Lower lobe of right lung (tissue), 2 donors: ENCODE results near the gene VEZF1. TPM values are rescaled to one million over a fixed set of nuclear protein-coding genes. Genes with fewer than 3 reads are reported as not detected.

ENCODE experiments used
- ATAC-seq, 2 donors: fragments of 200-7000 bp; cut with Tn5 transposase; one replicate each; pipeline ENCODE4 v1.9.1; 2020 to 2022; ENCODE audit warnings: mild to moderate bottlenecking in 2 of 2, moderate library complexity in 2 of 2
- DNase-seq: peaks from one replicate; pipeline ENCODE4 v3.0.0-alpha.2; 2020
- H3K27ac ChIP-seq: fragments of 200-600 bp; one replicate; pipeline ENCODE4 v1.8.0; 2022
- H3K27me3 ChIP-seq: fragments of 200-600 bp; one replicate; pipeline ENCODE4 v1.8.0; 2022; ENCODE audit warnings: low read depth
- H3K36me3 ChIP-seq: fragments of 200-600 bp; one replicate; pipeline ENCODE4 v1.8.0; 2022; ENCODE audit warnings: mild to moderate bottlenecking
- H3K4me1 ChIP-seq: fragments of 200-600 bp; one replicate; pipeline ENCODE4 v1.8.0; 2022
- H3K4me3 ChIP-seq: fragments of 200-600 bp; one replicate; pipeline ENCODE4 v1.8.0; 2022; ENCODE audit warnings: mild to moderate bottlenecking
- H3K9me3 ChIP-seq: fragments of 200-600 bp; one replicate; pipeline ENCODE4 v1.8.0; 2022
- intact Hi-C: fragments of 100-400 bp; cut with DNase I; formaldehyde crosslinking; loops from one replicate; pipeline ENCODE4 v1.11.0; 2022
- total RNA-seq: library from RNA; stranded (reverse); fragmentation: NEBNext Ultra II Directional; extraction: Animal tissue kit (Norgen Biotek cat#: 25700); gene quantifications from one replicate; pipeline ENCODE4 v1.2.1, GENCODE V29; 2021
- TF ChIP-seq, protein P1 (sequence below): fragments of 200-600 bp; IDR thresholded peaks from one replicate; pipeline ENCODE4 v1.8.0; 2022; ENCODE audit warnings: antibody characterized with exemption, mild to moderate bottlenecking
- donor health status: DM: no; HTN: yes; CAD: no; lungs with severe emphysema.

Gene VEZF1
- total RNA-seq, 1 donor from 2014 or later, result 73.5 TPM

DNA sequence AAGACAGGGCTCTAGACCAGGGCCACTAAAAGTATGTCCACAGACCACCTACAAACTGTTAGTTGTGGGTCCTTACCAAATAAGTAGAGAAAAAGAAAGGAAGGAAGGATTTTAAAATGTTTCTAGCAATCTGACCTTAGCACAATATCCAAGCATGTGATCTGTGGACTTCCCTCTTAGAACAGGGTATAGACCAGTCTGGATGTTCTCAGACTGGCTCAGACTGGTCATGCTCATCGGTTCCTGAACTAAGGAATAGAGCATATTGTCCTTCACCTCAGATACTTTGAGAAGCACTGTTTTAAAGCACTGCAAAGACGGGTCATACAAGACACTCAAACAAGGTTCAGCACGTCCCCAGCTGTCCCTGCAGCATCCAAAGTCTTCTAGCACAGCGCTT, 58.7 kb downstream of the VEZF1 start:
- H3K36me3 ChIP-seq, result no peaks in the 10 kb centered on the region
- peaks cover 49% of the 10 kb centered on the region for H3K4me1 ChIP-seq
- intact Hi-C loops, result no loop called here
- peak in 1 of 2 donors; percentile 48 for ATAC-seq
- peak overlapping the region; percentile 46 for H3K27ac ChIP-seq
- no peak overlapping the region for H3K4me3 ChIP-seq
- no peaks in the 10 kb centered on the region for H3K9me3 ChIP-seq
- no peaks in the 10 kb centered on the region for H3K27me3 ChIP-seq
- no peak for DNase-seq
- TF ChIP-seq, protein P1, sequence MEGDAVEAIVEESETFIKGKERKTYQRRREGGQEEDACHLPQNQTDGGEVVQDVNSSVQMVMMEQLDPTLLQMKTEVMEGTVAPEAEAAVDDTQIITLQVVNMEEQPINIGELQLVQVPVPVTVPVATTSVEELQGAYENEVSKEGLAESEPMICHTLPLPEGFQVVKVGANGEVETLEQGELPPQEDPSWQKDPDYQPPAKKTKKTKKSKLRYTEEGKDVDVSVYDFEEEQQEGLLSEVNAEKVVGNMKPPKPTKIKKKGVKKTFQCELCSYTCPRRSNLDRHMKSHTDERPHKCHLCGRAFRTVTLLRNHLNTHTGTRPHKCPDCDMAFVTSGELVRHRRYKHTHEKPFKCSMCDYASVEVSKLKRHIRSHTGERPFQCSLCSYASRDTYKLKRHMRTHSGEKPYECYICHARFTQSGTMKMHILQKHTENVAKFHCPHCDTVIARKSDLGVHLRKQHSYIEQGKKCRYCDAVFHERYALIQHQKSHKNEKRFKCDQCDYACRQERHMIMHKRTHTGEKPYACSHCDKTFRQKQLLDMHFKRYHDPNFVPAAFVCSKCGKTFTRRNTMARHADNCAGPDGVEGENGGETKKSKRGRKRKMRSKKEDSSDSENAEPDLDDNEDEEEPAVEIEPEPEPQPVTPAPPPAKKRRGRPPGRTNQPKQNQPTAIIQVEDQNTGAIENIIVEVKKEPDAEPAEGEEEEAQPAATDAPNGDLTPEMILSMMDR, result no peak

DNA sequence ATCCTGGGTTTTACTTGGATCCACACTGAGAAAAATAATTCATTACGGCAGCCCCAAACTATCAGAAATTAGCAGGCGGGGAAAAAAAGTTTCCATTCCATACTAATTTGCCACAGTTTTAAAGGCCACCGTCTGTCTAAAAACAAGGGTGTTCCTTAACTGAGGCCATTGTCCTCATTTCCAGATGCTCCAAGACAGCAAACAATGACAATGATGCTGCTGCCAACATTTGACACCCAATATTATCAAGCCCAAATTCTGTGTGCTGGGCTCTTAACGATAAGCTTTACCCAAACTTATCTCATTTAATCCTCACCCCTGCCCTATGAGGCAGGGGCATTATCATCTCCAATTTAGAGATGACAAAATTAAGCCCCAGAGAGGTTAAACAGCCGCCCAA, 59.1 kb downstream of the VEZF1 start:
- Histone ChIP-seq H3K9me3 (no peaks in the 10 kb centered on the region), H3K27ac (peak overlapping the region; percentile 46), H3K4me1 (peaks cover 49% of the 10 kb centered on the region), H3K27me3 (no peaks in the 10 kb centered on the region), H3K36me3 (no peaks in the 10 kb centered on the region), H3K4me3 (no peak overlapping the region)
- intact Hi-C loops, result no loop called here
- TF ChIP-seq, protein P1, result no peak
- DNase-seq (no peak), ATAC-seq (no peak)

DNA sequence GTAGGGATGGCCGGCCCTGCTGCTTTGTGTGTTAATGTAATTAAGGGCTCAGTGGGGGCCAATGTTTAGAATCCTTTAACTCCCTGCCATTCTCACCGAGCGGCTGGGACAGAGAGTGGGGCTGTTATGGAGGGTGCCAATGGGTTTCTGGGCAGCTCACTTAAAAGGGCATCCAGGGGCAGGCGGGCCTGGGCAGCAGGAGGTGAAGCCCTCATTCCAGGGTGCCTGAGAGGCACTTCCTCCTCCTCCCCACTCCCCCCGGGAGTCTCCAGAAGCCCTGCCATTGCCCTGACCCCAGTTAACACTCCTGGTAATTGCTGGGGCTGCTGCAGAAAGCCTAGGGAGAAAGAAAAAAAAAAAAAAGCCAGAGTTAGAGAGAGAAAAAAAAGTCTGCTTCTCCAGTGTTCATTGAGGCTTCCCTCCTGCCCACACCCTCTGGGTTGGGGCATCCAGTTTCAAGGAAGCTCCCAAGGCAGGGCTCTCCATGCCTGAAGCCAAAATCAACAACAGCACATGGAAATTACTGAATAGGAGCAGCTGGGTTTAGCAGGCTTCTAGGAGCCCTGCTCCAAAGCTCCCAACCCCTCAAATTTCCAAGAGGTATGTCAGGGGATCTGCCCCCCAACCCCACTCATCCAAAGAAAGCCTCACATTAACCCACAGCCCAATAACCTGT, 60.9 kb downstream of the VEZF1 start:
- Histone ChIP-seq H3K36me3 (no peaks in the 10 kb centered on the region), H3K4me3 (no peak overlapping the region), H3K9me3 (no peaks in the 10 kb centered on the region), H3K27ac (no peak overlapping the region), H3K27me3 (no peaks in the 10 kb centered on the region), H3K4me1 (peaks cover 57% of the 10 kb centered on the region)
- intact Hi-C loops, result no loop called here
- DNase-seq (no peak), ATAC-seq (peak; percentile 45 to 62)
- TF ChIP-seq, protein P1, result no peak

DNA sequence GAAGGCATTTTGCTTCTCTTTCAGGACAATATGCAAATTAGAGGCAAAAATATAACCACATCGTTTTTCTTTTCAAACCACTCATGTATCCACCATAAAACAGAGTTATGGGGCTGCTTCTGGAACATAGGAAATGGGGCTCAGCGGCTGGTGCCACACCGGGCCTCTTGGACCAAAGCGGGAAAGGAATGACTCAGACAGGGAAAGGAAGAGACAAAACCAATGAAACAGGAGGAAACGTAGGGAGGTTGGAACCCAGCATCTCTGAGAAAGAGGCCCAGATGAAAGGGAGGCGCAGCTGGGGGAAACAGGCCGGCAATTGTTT, 61.4 kb downstream of the VEZF1 start:
- H3K27me3 ChIP-seq, result no peaks in the 10 kb centered on the region
- DNase-seq (no peak), ATAC-seq (no peak)
- no peak overlapping the region for H3K4me3 ChIP-seq
- H3K9me3 ChIP-seq, result no peaks in the 10 kb centered on the region
- H3K4me1 ChIP-seq, result peaks cover 60% of the 10 kb centered on the region
- intact Hi-C loops, result no loop called here
- TF ChIP-seq, protein P1, result no peak
- H3K36me3 ChIP-seq, result no peaks in the 10 kb centered on the region
- no peak overlapping the region for H3K27ac ChIP-seq

DNA sequence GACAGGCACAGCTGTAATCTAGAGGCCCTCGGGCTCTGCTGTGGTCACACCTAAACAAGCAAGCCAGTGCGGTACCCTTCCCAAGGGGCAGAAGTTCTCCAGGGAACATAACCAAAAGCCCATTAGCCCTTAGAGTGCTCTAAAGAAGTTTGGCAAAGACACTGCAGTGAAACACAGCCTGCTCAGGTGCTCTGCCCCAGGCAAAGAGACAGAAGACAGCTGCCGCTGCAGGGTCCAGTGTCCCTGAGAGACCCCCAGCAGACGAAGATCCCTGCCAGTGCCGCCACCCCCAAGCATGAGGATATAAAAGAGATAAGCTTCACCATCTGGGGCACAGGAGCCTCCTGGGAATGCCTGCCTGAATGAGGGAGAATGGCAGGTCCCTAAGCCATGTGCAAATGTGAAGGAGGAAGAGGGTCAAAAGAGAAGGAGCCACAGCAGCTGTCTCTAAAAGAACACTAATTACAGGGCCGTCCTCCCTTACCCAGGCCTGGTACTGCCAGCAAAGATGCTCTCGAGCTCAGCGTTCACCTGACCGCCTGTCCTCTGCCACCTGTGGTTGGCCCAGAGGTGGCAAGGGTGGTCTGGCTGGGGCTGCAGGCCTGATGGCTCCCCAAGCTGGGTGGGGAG, 62.6 kb downstream of the VEZF1 start:
- TF ChIP-seq, protein P1, result no peak
- ATAC-seq, result peak in 1 of 2 donors; percentile 15
- Histone ChIP-seq H3K27me3 (no peaks in the 10 kb centered on the region), H3K36me3 (no peaks in the 10 kb centered on the region), H3K27ac (no peak overlapping the region), H3K9me3 (no peaks in the 10 kb centered on the region), H3K4me1 (peaks cover 59% of the 10 kb centered on the region), H3K4me3 (no peak overlapping the region)
- intact Hi-C loops, result no loop called here
- DNase-seq, result no peak
